Urothelium cell line (cell line): ENCODE data around the gene PLEKHD1.

Experiments used
- DNase-seq: peaks from one replicate; pipeline ENCODE4 v3.0.0; 2011; ENCODE audit warnings: low spot score, mixed read lengths
- FAIRE-seq: peaks from 2 replicates; lab custom pipeline; 2011; peaks lifted over from hg19 to GRCh38; lab: Jason Lieb, UNC

PLEKHD1 gene

GRCh38 chr14:69574263-69574953 is 89.9 kb downstream of the PLEKHD1 start, which contains the start of gene CCDC177:
Gene CCDC177 (minus strand): TSS chr14:69574871. CDS start chr14:69573622, 1,249 bp downstream.
- peak; percentile 92 for FAIRE-seq

GRCh38 chr14:69574954-69575295 is 90.4 kb downstream of the PLEKHD1 start:
- DNase-seq (no peak), FAIRE-seq (no peak)

More at GRCh38 chr14:69574263-69574953, 89.9 kb downstream of the PLEKHD1 start, which contains the start of gene CCDC177:
- DNase-seq: peak; percentile 91

GRCh38 chr14:69579476-69579875 is 94.9 kb downstream of the PLEKHD1 start:
- DNase-seq (no peak), FAIRE-seq (no peak)

GRCh38 chr14:69580009-69580577 is 95.6 kb downstream of the PLEKHD1 start:
- FAIRE-seq (peak; percentile 84), DNase-seq (peak; percentile 67)
